D341Med (cell line): ENCODE results near the gene NEMP2.
A peak's percentile ranks its signal among the peaks of the same experiment; 100 is the strongest.

ENCODE experiments used
- DNase-seq: peaks from one replicate; pipeline ENCODE4 v3.0.0; 2012; ENCODE audit warnings: low spot score

The NEMP2 gene

GRCh38 chr2:190534310-190535120 is at the start of gene NEMP2:
TSS of gene NEMP2 (minus strand) at chr2:190534722. CDS start at chr2:190534655, 67 bp downstream.
- peak; percentile 90 for DNase-seq

- DNase-seq, result no peak
These were observed 49.2 kb upstream of the NEMP2 start for GRCh38 chr2:190583507-190584337.

GRCh38 chr2:190582736-190583506 is 48.4 kb upstream of the NEMP2 start:
- DNase-seq, result no peak

- DNase-seq, result no peak
These were observed 47.5 kb upstream of the NEMP2 start for GRCh38 chr2:190582019-190582418.

DNA sequence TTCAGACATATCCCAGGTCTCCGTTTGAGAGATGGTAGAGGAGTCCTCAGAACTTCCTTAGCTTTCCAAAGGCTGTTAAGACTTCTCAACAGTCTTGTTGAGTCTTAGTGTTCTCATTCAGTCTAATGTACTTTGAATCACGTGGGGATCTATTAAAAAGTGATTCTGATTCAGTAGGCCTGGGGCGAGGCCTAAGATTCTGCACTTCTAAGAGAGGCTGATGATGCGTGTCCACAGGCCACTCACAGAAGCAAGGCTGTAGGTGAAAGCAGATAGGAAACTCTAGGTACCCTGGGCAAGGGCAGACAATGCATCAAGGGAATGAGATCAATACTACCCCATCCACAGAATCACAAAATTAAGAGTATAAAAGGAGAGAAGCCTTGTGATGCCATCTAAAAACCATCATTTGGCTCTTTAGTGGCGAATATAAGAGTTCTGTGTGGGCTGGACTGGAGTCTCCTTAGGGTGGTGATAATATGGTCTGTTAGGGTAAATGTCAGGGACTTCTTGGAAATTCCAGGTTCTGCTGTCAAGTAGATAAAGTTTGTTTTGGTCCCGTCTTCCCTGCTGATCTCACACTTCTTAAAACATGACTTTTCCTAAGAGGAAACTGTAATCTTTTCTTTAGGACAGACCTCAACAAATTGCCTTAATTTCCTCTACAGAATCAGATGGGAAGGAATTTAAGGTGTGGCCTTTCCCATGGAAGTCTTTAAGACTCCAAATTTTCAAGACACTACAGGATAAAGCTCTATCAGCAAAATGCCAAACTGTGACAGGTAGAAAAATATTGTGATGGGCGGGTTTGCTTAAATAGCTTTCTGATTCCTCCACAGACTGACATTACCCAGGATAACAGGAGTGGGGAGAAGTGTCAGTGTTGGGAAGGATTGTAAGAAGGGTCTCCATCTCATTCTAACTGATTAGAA is 45.7 kb upstream of the NEMP2 start:
- no peak for DNase-seq

DNA sequence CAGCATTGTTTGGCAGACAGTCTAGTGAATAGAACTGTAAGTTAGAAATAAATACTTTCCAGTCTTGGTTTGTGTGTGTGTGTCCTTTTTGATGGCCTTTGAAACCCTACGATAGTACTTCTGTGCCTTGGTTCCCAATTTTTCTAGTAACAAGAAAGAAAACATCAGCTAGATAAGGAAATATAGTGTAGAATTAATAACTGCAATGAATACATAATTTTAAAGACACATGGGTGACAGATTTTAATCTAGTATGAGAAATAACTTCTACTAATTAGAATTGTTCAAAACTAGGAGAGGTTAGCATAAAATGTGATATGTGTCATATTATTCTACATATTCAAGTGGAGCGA is 44.5 kb upstream of the NEMP2 start:
- no peak for DNase-seq

GRCh38 chr2:190578158-190579057 is 43.9 kb upstream of the NEMP2 start:
- DNase-seq, result no peak

- DNase-seq, result no peak
These were observed 42.1 kb upstream of the NEMP2 start for GRCh38 chr2:190576573-190576972.

DNA sequence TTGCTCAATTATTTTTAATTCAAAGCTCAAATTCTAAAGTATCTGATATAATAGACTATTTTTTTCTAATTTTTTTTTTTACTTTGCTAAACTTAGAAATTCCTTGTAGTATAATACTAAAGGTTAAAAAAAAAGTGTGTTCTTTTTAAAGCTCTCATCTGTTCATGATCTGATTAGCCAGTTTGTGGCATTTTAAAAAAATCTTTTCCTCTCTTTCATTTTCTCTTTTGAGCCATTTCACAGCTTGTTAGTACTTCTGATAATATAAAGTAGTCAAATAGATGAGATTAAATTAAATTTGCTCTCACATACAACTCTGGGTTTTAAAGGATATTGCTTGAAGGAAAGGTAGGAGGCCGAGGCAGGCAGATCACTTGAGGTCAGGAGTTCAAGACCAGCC is 40.7 kb upstream of the NEMP2 start:
- DNase-seq, result no peak

- no peak for DNase-seq
These were observed 39.6 kb upstream of the NEMP2 start for GRCh38 chr2:190574169-190574568.

DNA sequence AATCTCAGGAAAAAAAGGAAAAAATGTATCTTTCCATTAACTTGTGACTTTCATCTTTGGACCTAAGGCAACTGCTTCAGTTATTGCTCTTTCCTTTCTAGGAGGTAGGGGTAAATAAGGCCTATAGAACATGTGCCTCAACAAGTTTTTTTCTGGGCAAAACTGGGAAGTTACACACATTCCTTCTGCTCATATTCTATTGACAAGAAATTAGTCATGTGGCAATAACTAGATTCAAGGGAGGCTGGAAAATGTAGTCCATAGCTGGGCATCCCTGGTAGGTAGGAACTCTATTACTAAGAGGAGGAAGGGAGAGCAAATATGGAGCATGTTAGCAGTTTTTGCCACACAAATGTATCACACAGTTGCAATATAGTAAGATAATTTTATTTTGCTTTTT is 37.7 kb upstream of the NEMP2 start:
- DNase-seq, result no peak

GRCh38 chr2:190571686-190572085 is 37.2 kb upstream of the NEMP2 start:
- DNase-seq, result no peak

DNA sequence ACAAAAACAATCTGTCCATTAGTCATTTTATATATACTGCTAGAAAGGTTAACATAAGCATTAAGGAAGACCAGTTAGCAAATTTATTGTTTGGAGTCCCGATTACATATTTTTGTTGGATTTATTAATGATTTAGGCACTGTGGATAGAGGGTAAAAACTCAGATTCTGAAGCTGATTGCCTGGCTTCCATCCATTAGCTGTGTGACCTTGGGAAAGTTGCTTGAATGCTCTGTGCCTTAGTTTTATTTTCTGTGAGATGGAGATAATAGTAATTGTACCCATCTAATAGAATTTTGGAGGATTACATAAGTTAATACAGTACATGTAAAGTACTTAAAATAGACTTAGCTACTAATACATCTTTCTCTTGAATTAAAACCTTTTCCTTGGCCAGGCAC is 36.3 kb upstream of the NEMP2 start:
- no peak for DNase-seq

DNA sequence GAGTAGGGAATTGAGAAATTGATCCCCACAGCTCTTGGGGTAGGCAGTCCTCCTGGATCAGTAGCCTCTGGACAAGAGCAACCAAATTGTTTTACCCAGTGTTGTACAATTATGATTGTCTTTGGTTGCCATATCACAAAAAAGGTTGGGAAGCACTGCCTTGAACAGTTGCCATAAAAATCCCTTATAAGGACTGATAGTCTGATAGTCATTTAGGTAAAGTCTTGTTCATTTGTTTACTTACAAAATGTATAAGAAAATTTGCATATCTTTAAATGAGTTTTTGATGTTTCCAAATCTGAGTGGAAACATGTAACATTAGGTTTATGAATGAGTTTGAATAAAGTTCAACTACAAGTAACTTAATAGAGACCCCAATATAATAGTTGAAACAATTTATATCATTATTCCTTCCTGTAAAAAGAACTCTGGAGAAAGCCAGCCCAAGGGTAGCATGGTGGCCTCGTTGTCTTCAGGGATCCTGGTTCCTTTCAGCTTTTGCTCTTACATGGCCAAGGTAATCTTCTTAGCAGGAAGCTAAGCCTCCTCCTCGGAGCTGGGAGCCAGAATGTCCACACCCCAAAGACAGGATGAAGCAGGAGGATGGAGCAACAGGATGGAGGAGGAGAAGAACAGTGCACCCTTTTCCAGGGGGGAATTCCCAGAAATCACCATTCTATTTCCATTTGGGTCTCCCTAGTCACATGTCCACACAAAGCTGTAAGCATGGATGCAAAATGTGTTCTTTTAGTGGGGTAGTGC is 35.7 kb upstream of the NEMP2 start:
- peak; percentile 28 for DNase-seq

GRCh38 chr2:190564838-190565237 is 30.3 kb upstream of the NEMP2 start:
- no peak for DNase-seq

DNA sequence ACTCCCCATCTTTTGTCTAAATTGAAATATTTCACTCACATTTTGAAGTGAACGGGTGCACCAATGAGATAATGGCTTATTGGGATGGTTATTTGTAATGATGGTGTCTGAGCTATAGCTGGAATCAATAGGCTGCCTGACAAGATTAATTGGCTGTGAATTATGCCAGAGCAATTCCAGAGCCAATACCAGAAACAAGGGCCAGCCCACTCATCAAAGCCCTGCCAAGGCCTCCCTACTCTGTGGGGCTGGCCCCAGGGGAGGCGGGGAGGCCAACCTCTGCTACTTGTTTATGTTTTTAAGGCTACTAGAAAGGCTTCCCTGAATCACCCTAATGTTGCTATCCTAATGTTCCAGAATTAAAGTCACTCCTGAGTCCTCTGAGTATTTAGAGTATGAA is 29.1 kb upstream of the NEMP2 start:
- no peak for DNase-seq

DNA sequence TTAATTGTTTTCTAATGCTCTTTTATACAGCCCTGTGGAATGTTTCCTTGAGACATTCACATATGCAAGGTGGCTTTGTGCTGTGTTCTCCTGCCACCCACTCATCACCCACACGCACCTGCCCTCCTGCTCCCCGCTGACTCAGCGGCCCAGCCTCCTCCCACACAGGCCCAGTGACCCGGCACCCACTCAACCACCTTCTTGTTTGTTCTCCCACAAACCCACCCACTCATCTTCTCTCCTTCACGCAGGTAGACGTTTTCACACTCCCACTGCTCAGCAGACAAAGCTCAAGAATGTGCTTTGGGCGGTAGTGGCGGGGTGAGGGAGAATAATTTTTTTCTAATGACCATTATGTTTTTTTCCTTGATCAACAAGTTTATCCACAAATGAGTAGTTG is 28.6 kb upstream of the NEMP2 start:
- DNase-seq, result no peak

DNA sequence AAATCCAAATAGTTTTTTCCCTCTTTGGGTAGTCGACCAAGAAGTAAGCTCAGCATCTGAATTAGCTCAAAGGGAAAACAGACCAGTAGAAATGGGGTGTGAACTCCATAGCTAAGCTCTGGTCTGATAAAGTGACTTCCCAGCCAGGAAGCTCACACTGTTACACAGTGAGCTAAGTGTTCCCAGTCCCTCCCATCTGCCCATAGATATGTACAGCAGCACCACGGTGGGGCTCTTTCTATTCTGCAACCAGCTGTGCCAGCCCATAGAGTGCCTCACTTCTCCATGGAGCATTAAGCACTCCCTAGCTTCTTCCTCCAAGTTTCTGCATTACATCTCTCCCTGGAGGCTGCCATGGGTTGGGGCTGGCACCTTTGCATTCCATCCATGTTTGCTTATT is 27.6 kb upstream of the NEMP2 start:
- no peak for DNase-seq

DNA sequence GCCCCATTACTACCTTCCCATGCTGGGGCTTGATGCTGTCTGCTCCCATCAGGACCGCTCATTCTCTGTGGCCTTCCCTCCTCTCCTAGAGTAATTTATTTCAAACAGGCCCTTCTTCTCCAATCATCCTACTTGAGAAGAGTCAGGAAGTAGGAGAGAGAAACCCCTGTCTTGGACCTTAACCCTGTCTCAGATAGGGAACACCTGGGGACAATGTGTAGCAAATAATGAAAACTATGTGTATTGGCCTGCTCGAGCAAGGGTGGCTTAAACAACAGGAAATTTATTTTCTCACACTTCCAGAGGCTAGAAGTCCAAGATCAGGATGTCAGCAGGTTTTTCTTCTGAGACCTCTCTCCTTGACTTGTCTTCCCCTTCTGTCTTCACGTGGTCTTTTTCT is 26.6 kb upstream of the NEMP2 start:
- no peak for DNase-seq
